ENCODE data around the gene NFASC. TPM values are rescaled to one million over a fixed set of nuclear protein-coding genes. Genes with fewer than 3 reads are reported as not detected.

NFASC gene
- 0.17 and 0.42 TPM in 2 replicates for total RNA-seq

DNA sequence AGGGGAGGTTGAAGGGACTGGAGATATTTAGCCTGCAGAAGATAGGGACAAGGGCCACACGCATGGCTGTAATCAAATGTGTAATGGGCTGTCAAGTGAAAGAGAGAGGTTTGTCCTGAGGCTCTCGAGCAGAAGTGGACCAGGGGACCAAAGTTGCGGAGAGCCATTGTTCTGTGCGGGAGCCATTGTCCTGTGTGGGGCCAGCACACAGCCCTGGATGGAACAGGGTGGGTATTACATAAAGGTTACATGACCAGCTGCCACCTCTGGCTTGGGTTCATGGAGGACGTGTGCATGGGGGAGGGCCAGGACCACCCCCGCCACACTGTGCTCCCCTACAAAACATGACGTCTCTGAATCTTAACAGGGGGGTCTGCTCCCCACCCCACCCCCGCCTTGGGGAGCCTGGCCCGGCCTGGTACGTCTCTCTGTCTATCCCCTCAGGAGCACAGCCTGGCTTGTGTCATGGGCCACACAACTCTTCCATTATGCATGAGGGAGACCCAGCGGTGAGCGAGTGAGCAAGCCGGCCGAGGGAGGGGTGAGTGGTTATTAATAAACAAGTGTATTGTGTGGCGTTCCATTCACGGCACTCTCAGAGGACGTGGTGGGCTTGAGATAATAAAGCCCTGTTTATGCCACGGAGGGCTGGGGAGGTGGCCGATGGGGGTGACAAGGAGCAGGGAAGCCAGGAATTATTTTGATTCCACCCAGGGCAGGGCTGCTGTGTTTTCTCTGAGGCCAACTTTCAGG, at the start of gene NFASC:
Gene NFASC, plus strand, starts transcription at position 703 of the 753 bp plus-strand sequence. CDS start 73,454 bp downstream, outside the sequence.
- no peak for DNase-seq

DNA sequence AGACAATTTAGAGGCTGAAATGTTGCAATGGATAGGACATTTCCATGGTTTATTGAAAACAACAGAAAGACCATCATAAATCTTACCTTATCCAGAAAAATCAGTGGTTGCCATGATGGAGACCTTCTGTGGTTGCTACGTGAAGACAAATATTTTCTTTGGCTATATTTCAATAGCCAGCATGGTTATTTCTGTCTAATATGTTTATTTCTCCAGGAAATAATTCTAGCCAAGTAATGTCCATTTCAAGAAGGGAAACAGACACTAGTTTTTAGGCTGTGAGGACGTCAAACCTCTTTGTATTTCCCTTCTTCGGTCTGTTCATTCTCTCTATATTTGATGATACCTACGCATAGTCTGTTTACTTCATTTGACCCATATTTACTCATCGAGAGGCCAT, 49.2 kb upstream of the NFASC start:
- DNase-seq: peak; percentile 34

DNA sequence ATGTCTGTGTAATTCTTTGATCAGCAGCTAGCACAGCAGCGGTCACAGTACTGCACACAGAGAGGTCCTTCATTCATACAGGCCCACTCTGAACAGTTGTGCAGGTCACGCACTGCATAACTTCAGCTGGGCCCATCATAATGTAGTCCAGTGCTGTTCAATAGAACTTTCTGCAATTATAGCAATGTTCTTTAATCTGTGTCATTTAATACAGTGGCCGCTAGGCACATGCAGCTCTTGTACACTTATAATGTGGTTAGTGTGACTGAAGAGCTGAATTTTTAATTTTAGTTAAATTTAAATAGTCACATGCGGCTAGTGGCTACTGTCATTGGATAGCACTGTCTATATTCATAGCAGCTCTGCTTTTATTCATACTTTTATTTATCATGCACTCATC, 48.7 kb upstream of the NFASC start:
- no peak for DNase-seq

- DNase-seq: peak; percentile 5
Measured at GRCh38 chr1:204826970-204827369, 43.7 kb upstream of the NFASC start.

- peak; percentile 30 for DNase-seq
Measured at GRCh38 chr1:204828352-204828850, 42.3 kb upstream of the NFASC start.

DNA sequence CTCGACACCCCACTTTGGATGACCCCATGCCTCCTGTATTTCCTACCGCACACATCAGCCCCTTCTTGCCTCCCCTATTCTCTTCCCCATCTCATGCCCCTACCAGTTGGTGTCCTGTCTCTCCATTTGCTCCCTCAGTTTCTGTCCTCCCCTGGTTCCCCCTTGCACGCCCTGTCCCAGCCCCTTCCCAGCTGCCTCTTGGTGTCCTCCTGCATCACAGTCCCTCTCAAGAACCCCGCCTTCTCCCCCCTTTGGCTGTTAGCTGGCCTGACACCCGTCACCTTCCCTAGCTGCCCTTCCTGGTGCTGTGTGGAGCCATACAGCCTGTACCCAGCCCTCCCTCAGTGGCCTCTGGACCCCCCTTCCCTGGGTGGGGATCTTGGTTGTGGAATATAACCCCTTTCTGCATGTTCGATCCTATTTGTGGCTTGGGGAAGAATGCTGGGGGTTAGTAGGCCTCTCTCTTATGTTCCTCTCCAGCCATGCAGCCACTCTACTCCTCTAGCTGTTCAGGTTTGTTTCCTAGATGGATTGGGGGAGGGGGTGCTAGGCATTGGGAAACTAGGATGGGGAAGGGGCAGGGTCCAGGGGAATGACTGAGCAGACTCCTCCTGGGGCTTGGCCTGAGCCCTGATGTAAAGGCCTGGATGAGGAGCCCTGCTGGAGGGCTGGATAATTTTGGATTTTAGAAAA, 41.4 kb upstream of the NFASC start:
- DNase-seq: no peak

DNA sequence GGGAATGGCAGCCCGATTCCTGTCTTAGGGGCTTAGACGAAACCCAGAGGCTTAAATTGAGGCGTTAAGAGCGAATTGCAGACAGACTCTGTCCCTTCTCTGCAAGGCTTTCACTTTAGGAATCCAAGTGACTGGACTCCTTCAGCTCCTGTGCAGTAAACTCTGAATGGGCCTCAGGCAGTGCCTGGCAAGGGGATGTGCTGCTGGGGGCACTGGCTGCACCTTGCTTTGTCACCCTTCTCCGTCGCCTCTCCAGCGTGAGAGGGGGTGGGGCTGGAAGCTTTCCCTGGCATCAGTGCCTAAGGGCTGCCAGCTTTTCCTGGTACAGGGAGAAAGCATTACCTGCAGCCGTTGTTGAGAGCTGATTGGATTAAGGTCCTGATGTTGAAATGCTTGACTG, 39.9 kb upstream of the NFASC start:
- no peak for DNase-seq

DNA sequence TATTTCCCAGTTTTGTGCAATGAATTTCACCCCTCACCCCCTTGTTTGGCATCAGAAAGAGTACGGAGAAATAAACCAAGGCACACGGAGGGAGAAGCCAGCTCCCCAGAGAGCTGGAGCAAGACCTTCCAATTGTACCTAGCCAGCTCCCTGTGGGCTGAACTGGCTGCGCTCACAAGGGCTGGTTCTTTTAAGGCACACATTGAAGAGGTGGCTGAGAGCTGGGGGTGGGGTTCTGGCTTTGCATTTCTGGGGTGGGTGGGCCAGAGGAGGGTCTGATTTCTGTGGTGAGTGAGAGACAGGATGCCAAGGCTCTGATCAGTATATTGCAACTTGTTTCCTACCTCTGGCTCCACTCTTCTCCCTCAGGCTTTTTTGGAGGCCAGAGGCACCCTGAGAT, 39.5 kb upstream of the NFASC start:
- no peak for DNase-seq

- DNase-seq: no peak
Measured at GRCh38 chr1:204834336-204834735, 36.3 kb upstream of the NFASC start.

DNA sequence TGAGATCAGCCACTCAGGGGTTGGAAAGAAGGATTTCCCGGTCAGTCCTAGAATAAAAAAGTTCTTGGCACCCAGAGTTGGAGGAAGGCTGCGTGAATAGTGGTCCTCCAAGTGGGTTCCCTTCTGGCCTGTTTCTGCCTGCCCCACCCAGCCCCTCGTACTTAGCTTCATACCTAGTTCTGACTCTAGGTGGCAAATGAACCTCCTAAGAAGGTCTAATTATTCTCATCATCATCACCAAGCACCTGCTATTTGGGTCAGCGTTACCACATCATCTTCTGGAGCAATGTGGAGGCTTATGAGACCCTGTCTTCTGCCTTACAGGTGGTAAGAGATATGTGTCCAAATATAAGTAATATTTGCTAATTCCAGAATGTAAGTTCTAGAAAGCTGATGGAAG, 35.9 kb upstream of the NFASC start:
- DNase-seq: no peak

DNA sequence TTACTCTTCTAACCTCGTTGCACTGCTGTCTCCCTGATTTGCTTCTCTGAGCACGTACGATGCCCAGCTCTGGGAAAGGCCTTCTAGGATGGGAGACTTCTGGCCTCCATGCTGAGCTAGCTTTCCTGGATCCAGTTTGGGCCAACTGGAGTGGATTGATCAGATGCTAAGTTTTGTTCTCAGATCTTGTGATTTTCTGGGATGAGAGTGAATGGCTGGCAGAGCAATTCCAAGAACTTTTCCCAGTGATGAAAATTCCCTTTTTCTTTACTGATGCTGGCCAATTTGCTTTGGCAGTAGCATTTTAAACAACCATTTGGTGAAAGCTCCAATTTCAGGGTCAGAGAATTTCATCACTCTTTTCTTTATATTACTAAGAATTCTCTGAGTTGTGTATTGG, 34.9 kb upstream of the NFASC start:
- DNase-seq: no peak

GRCh38 chr1:204836856-204837255, 33.8 kb upstream of the NFASC start:
- DNase-seq: no peak

GRCh38 chr1:204837440-204838084, 33.1 kb upstream of the NFASC start:
- peak; percentile 56 for DNase-seq

DNA sequence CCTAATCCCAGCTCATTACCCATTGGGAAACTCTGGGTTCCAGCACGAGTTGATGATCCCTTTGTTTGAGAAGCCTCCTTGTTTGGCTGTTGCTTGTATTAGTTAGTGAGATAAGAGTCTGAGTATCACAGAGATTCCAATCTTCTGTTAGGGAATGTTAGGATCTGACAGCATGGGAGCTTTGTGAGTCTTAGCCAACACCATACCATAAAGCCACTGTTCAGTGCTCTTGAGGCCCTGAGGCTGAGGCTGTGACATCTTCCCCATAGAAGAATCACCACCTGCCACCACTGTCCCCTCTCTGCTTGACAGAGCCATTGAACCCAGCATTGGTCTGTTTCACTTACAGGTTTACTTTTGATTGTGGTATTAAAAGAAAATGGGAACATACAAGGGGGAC, 29.3 kb upstream of the NFASC start:
- DNase-seq: no peak

- no peak for DNase-seq
Measured at GRCh38 chr1:204841798-204842197, 28.9 kb upstream of the NFASC start.

- DNase-seq: no peak
Measured at GRCh38 chr1:204842369-204842768, 28.3 kb upstream of the NFASC start.

DNA sequence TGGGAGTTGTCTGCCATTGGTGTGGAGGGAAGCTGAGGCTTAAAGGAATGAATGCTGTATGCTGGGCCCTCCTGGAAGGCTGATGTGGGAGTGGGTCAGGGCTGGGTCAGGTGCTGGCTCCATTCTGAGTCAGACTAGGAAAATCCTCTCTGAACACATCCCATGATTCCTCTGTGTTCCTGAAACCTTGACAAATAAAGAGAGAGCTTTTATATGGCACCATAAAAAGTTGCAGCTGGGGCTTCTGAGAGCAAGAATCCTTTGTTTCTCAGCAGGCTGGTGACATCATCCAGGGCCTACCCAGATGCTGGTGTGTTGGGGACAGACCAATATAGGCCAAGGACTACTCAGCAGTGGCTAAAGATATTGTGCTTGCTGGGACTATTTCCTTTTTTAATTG, 27.8 kb upstream of the NFASC start:
- DNase-seq: no peak

DNA sequence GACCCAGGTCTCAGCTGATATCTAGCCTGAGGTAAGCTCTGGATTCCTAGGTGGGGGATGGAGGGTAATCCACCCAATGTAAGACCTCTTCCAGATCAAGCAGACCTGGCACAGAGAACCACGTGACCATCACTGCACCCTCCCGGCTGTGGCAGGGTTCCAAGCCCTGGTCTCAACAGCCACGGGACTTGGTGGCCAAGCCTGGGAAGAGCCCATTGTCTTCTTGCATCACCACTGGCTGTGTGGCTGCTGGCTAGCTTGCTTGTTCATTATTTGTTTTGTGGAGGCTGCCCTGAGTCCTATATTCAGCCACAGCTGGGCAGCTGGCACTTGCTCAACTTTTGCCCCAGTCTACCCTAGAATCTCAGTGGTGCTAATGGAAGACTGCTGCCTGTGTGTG, 24.1 kb upstream of the NFASC start:
- DNase-seq: no peak

- DNase-seq: no peak
Measured at GRCh38 chr1:204848579-204848978, 22.1 kb upstream of the NFASC start.

- DNase-seq: no peak
Measured at GRCh38 chr1:204852854-204853253, 17.8 kb upstream of the NFASC start.

GRCh38 chr1:204853436-204853835, 17.2 kb upstream of the NFASC start:
- DNase-seq: no peak

DNA sequence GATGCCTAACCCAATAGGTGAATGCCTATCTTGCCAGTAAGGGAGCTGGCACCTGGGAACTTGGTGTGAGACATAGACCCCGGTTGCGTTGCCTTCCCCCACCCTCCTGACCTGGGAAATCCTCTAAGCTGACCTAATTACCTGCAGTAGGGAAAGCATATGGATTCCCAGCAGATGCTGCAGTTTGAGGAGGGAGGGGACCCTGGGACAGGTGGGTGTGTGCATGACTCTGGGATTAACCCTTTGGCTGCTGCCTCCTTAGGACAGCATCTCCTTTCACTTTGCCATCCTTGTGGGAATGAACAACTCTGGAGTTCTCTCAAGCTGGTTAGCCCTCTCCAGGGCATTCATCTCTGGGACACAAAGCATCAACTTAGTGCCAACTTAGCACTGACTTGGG, 16.4 kb upstream of the NFASC start:
- DNase-seq: no peak

GRCh38 chr1:204858363-204858821, 12.3 kb upstream of the NFASC start:
- no peak for DNase-seq

GRCh38 chr1:204859861-204860267, 10.8 kb upstream of the NFASC start:
- DNase-seq: no peak
